ENCODE results near the gene GALP.
"Not testable (repeated sequence)": the region's sequence is repeated elsewhere in the genome, so short reads cannot be mapped to it uniquely, and the experiment has no call there.

Gene GALP

GRCh38 chr19:56218961-56219360 lies 43.2 kb downstream of the GALP start:
- no peak overlapping the region for H3K4me3 ChIP-seq (ENCODE audit: low read depth, low read length)
- TF ChIP-seq CTCF (IDR thresholded peaks at IDR 0.05; ENCODE audit: low read depth, low read length) = no peak
- DNase-seq (ENCODE audit: low read depth, low spot score) = no peak
- in situ Hi-C loops (cut with HindIII; ENCODE audit: low sequenced_read_pairs) = no loop called here

- in situ Hi-C loops (cut with HindIII; ENCODE audit: low sequenced_read_pairs); DNase-seq (ENCODE audit: low read depth, low spot score); H3K4me3 ChIP-seq (ENCODE audit: low read depth, low read length): not testable (repeated sequence)
Measured at GRCh38 chr19:56221442-56221841, 45.6 kb downstream of the GALP start.

- no peak for TF ChIP-seq CTCF (IDR thresholded peaks at IDR 0.05; ENCODE audit: low read depth, low read length)
- DNase-seq (ENCODE audit: low read depth, low spot score) = no peak
- no peak overlapping the region for H3K4me3 ChIP-seq (ENCODE audit: low read depth, low read length)
- in situ Hi-C loops (cut with HindIII; ENCODE audit: low sequenced_read_pairs) = no loop called here
Measured at GRCh38 chr19:56221851-56222250, 46.0 kb downstream of the GALP start.

- TF ChIP-seq CTCF (IDR thresholded peaks at IDR 0.05; ENCODE audit: low read depth, low read length) = no peak
- H3K4me3 ChIP-seq (ENCODE audit: low read depth, low read length) = no peak overlapping the region
- in situ Hi-C loops (cut with HindIII; ENCODE audit: low sequenced_read_pairs) = no loop called here
- DNase-seq (ENCODE audit: low read depth, low spot score) = no peak
Measured at GRCh38 chr19:56222901-56223300, 47.1 kb downstream of the GALP start.

GRCh38 chr19:56223481-56223880 lies 47.7 kb downstream of the GALP start:
- in situ Hi-C loops (cut with HindIII; ENCODE audit: low sequenced_read_pairs) = no loop called here
- TF ChIP-seq CTCF (IDR thresholded peaks at IDR 0.05; ENCODE audit: low read depth, low read length) = no peak
- no peak overlapping the region for H3K4me3 ChIP-seq (ENCODE audit: low read depth, low read length)
- DNase-seq (ENCODE audit: low read depth, low spot score) = no peak
